GM13977 (cell line): ENCODE data around the gene RIC8A.
"Not testable (repeated sequence)": the region's sequence is repeated elsewhere in the genome, so short reads cannot be mapped to it uniquely, and the experiment has no call there.

Experiments
- DNase-seq: peaks from one replicate; pipeline ENCODE4 v3.0.0; 2012; ENCODE audit warnings: low spot score
- CTCF ChIP-seq: IDR thresholded peaks from 2 replicates; pipeline ENCODE4 v1.5.1; 2012; ENCODE audit warnings: mild to moderate bottlenecking, control low read depth; ENCODE audit not compliant: insufficient read depth; ENCODE audit errors: extremely low read depth, missing control alignments
- in situ Hi-C: fragments of 300-500 bp; cut with MboI; formaldehyde crosslinking; loops from one replicate; pipeline ENCODE4 v1.12.0; 2022; ENCODE audit warnings: low sequenced_read_pairs, low pct_unique_long_range_greater_than_20kb, mixed read lengths, inconsistent platforms; ENCODE audit not compliant: unreplicated experiment

Gene RIC8A

GRCh38 chr11:215581-216037 lies 8.1 kb downstream of the RIC8A start:
- no peak for TF ChIP-seq CTCF
- in situ Hi-C loops = no loop called here
- no peak for DNase-seq

GRCh38 chr11:216081-216974 lies 8.8 kb downstream of the RIC8A start:
- no peak for DNase-seq
- in situ Hi-C loops = no loop called here
- TF ChIP-seq CTCF = no peak

GRCh38 chr11:217704-218103 lies 10.2 kb downstream of the RIC8A start:
- no peak for DNase-seq
- TF ChIP-seq CTCF = no peak
- in situ Hi-C loops = no loop called here

GRCh38 chr11:218815-219593 lies 11.5 kb downstream of the RIC8A start:
- no peak for DNase-seq
- no peak for TF ChIP-seq CTCF
- in situ Hi-C loops = no loop called here

GRCh38 chr11:220641-221215 lies 13.2 kb downstream of the RIC8A start:
- in situ Hi-C loops, DNase-seq: not testable (repeated sequence)

DNA sequence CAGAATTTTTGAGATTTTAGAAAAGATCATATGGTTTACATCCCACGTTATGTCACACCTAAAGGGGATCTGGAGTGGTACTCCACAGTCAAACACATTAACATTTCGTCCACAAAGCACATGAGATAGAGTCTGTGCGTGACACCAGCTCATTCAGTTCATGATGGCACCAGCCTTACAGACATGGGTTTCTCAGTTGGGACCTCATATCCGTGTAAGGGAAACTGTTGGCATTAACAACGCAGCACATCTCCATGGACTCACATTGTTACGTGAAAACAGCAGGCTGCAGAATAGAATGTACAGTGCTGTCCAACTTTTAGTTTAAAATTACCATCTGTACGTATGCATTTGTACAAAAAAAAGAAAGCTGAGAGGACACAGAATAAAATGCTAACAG lies 14.0 kb downstream of the RIC8A start:
- in situ Hi-C loops = no loop called here

More for the DNA sequence above, 14.0 kb downstream of the RIC8A start:
- TF ChIP-seq CTCF = no peak
- DNase-seq = no peak
